ENCODE measurements around the gene CBX1. TPM values are rescaled to one million over a fixed set of nuclear protein-coding genes. Genes with fewer than 3 reads are reported as not detected.

The CBX1 gene
- total RNA-seq, 1 donor from 2014 or later: 33.0 TPM

- H3K4me3 ChIP-seq: no peak overlapping the region
- intact Hi-C loops (cut with micrococcal nuclease): no loop called here
- H3K27me3 ChIP-seq (ENCODE audit: low read depth): peaks cover 49% of the 10 kb centered on the region
- H3K9me3 ChIP-seq (replicated peaks): no peaks in the 10 kb centered on the region
- H3K27ac ChIP-seq (replicated peaks): no peak overlapping the region
- H3K36me3 ChIP-seq: no peaks in the 10 kb centered on the region
- no peaks in the 10 kb centered on the region for H3K4me1 ChIP-seq
- no peak for TF ChIP-seq CTCF (IDR thresholded peaks at IDR 0.05; ENCODE audit: borderline replicate concordance)
- no peak for DNase-seq
Observed at GRCh38 chr17:48137656-48138055, 36.4 kb upstream of the CBX1 start.

GRCh38 chr17:48134912-48135480 is 33.7 kb upstream of the CBX1 start:
- no peak for TF ChIP-seq CTCF (IDR thresholded peaks at IDR 0.05; ENCODE audit: borderline replicate concordance)
- Histone ChIP-seq H3K36me3 (no peaks in the 10 kb centered on the region), H3K27me3 (ENCODE audit: low read depth) (peaks cover 34% of the 10 kb centered on the region), H3K9me3 (replicated peaks) (no peaks in the 10 kb centered on the region), H3K4me3 (no peak overlapping the region), H3K27ac (replicated peaks) (no peak overlapping the region), H3K4me1 (no peaks in the 10 kb centered on the region)
- DNase-seq: no peak
- intact Hi-C loops (cut with micrococcal nuclease): no loop called here

- no peak for DNase-seq
- no peak overlapping the region for H3K27ac ChIP-seq (replicated peaks)
- no peak overlapping the region for H3K4me3 ChIP-seq
- TF ChIP-seq CTCF (IDR thresholded peaks at IDR 0.05; ENCODE audit: borderline replicate concordance): no peak
- H3K9me3 ChIP-seq (replicated peaks): no peaks in the 10 kb centered on the region
- intact Hi-C loops (cut with micrococcal nuclease): no loop called here
- no peaks in the 10 kb centered on the region for H3K36me3 ChIP-seq
- H3K27me3 ChIP-seq (ENCODE audit: low read depth): peaks cover 21% of the 10 kb centered on the region
- no peaks in the 10 kb centered on the region for H3K4me1 ChIP-seq
Observed at GRCh38 chr17:48132385-48132784, 31.1 kb upstream of the CBX1 start.

- Histone ChIP-seq H3K27me3 (ENCODE audit: low read depth) (peaks cover 21% of the 10 kb centered on the region), H3K36me3 (no peaks in the 10 kb centered on the region), H3K9me3 (replicated peaks) (no peaks in the 10 kb centered on the region), H3K4me3 (no peak overlapping the region), H3K4me1 (no peaks in the 10 kb centered on the region), H3K27ac (replicated peaks) (no peak overlapping the region)
- intact Hi-C loops (cut with micrococcal nuclease): loop anchor here (2.0 kb wide), 1 partner anchor 105 kb away; no protein-coding TSS in a partner anchor
- no peak for DNase-seq
- peak; percentile 92 for TF ChIP-seq CTCF (IDR thresholded peaks at IDR 0.05; ENCODE audit: borderline replicate concordance)
Observed at GRCh38 chr17:48131216-48131824, 30.0 kb upstream of the CBX1 start.

- no peaks in the 10 kb centered on the region for H3K4me1 ChIP-seq
- no peak for DNase-seq
- intact Hi-C loops (cut with micrococcal nuclease): loop anchor here (2.0 to 10.0 kb wide), 2 partner anchors 55 to 103 kb away; no protein-coding TSS in a partner anchor
Observed at GRCh38 chr17:48129981-48130380, 28.7 kb upstream of the CBX1 start.

More at GRCh38 chr17:48129981-48130380, 28.7 kb upstream of the CBX1 start:
- no peak overlapping the region for H3K27ac ChIP-seq (replicated peaks)
- H3K4me3 ChIP-seq: no peak overlapping the region
- no peak for TF ChIP-seq CTCF (IDR thresholded peaks at IDR 0.05; ENCODE audit: borderline replicate concordance)
- H3K9me3 ChIP-seq (replicated peaks): no peaks in the 10 kb centered on the region
- H3K27me3 ChIP-seq (ENCODE audit: low read depth): peaks cover 21% of the 10 kb centered on the region
- no peaks in the 10 kb centered on the region for H3K36me3 ChIP-seq
